ENCODE results near the gene IRF6. TPM values are rescaled to one million over a fixed set of nuclear protein-coding genes. Genes with fewer than 3 reads are reported as not detected.

IRF6 gene
- total RNA-seq, 4 donors from 2014 or later, result 0.42 to 1.8 (median 1.4) TPM

- no peak for DNase-seq (ENCODE audit: low spot score in 2 of 2)
- peak within 1 kb of the TSS in 3 of 4 donors; percentile 3 to 68 (median 44) for H3K27ac ChIP-seq
- TF ChIP-seq CTCF (IDR thresholded peaks at IDR 0.05) (no peak), EP300 (IDR thresholded peaks at IDR 0.05) (no peak), POLR2A (IDR thresholded peaks at IDR 0.05) (no peak)
These were observed 49.9 kb downstream of the IRF6 start, which contains the start of gene TRAF3IP3 for GRCh38 chr1:209755926-209756614. TSS of gene TRAF3IP3 (plus strand) at chr1:209756053. CDS start at chr1:209760040, 3,987 bp downstream.

GRCh38 chr1:209755256-209755655, 50.7 kb downstream of the IRF6 start:
- Histone ChIP-seq H3K4me1 (peaks cover 0 to 13% (median 0%) of the 10 kb centered on the region in 4 donors), H3K36me3 (no peaks in the 10 kb centered on the region), H3K27me3 (no peaks in the 10 kb centered on the region), H3K4me3 (no peak overlapping the region), H3K9me3 (no peaks in the 10 kb centered on the region), H3K27ac (peak overlapping the region in 2 of 4 donors; percentile 3 to 68)
- no peak for TF ChIP-seq CTCF (IDR thresholded peaks at IDR 0.05)
- TF ChIP-seq EP300 (IDR thresholded peaks at IDR 0.05), result no peak
- TF ChIP-seq POLR2A (IDR thresholded peaks at IDR 0.05), result no peak
- 77 to 89% methylated on average over 1 of the region's 1 CpG for WGBS, 2 donors
- no peak for DNase-seq (ENCODE audit: low spot score in 2 of 2)

More at GRCh38 chr1:209755926-209756614, 49.9 kb downstream of the IRF6 start, which contains the start of gene TRAF3IP3:
- WGBS, 2 donors, result 65 to 73% methylated on average over 10 of the region's 10 CpGs
- H3K4me3 ChIP-seq, result peak within 1 kb of the TSS in 2 of 4 donors; percentile 9 to 43
- H3K4me1 ChIP-seq, result peaks cover 0 to 13% (median 0%) of the 10 kb centered on the region in 4 donors
- no peaks in the 10 kb centered on the region for H3K9me3 ChIP-seq
- no peaks in the 10 kb centered on the region for H3K27me3 ChIP-seq
- no peaks in the 10 kb centered on the region for H3K36me3 ChIP-seq

GRCh38 chr1:209752890-209753289, 53.1 kb downstream of the IRF6 start:
- H3K27ac ChIP-seq, result no peak overlapping the region
- TF ChIP-seq EP300 (IDR thresholded peaks at IDR 0.05) (no peak), POLR2A (IDR thresholded peaks at IDR 0.05) (no peak), CTCF (IDR thresholded peaks at IDR 0.05) (no peak)
- H3K36me3 ChIP-seq, result no peaks in the 10 kb centered on the region
- DNase-seq (ENCODE audit: low spot score in 2 of 2), result no peak
- peaks cover 0 to 7% (median 2%) of the 10 kb centered on the region in 4 donors for H3K4me1 ChIP-seq
- 84 to 88% methylated on average over 3 of the region's 3 CpGs for WGBS, 2 donors
- H3K9me3 ChIP-seq, result no peaks in the 10 kb centered on the region
- no peaks in the 10 kb centered on the region for H3K27me3 ChIP-seq
- H3K4me3 ChIP-seq, result no peak overlapping the region

- no peak overlapping the region for H3K27ac ChIP-seq
- 71 to 77% methylated on average over 5 of the region's 5 CpGs for WGBS, 2 donors
- no peak for DNase-seq (ENCODE audit: low spot score in 2 of 2)
- H3K36me3 ChIP-seq, result no peaks in the 10 kb centered on the region
- H3K9me3 ChIP-seq, result no peaks in the 10 kb centered on the region
- no peak for TF ChIP-seq EP300 (IDR thresholded peaks at IDR 0.05)
- no peak for TF ChIP-seq CTCF (IDR thresholded peaks at IDR 0.05)
- no peak for TF ChIP-seq POLR2A (IDR thresholded peaks at IDR 0.05)
- no peaks in the 10 kb centered on the region for H3K27me3 ChIP-seq
- peaks cover 0 to 11% (median 4%) of the 10 kb centered on the region in 4 donors for H3K4me1 ChIP-seq
- no peak overlapping the region for H3K4me3 ChIP-seq
These were observed 54.2 kb downstream of the IRF6 start for GRCh38 chr1:209751627-209752231.

Data from tibial nerve (tissue), 4 donors.